Caki2 (cell line): ENCODE data around the gene SHC3. TPM values are rescaled to one million over a fixed set of nuclear protein-coding genes. Genes with fewer than 3 reads are reported as not detected.

Source experiments
- DNase-seq: peaks from one replicate; pipeline ENCODE4 v3.0.0-alpha.2; 2015; ENCODE audit warnings: low read depth
- in situ Hi-C: cut with HindIII; loops from 2 replicates; pipeline ENCODE4 v1.10.0; 2016; ENCODE audit warnings: low sequenced_read_pairs, low pct_unique_long_range_greater_than_20kb, mixed read lengths
- total RNA-seq: library from RNA; depleted of rRNA; stranded (reverse); fragments of >200 nt; shearing (Covaris generic); gene quantifications from 2 replicates; pipeline ENCODE4 v1.2.3, GENCODE V29; 2014; ENCODE audit warnings: low replicate concordance

SHC3 gene
- total RNA-seq, 1 experiment from 2014 or later = 1.0 TPM

- no peak for DNase-seq
These were observed 10.6 kb upstream of the SHC3 start for GRCh38 chr9:89189215-89189614.

GRCh38 chr9:89187950-89188349 is 9.3 kb upstream of the SHC3 start:
- DNase-seq = no peak
- in situ Hi-C loops = no loop called here

More at GRCh38 chr9:89189215-89189614, 10.6 kb upstream of the SHC3 start:
- in situ Hi-C loops = no loop called here

- in situ Hi-C loops = no loop called here
- DNase-seq = no peak
These were observed 8.9 kb upstream of the SHC3 start for GRCh38 chr9:89187541-89187940.

- in situ Hi-C loops = no loop called here
- no peak for DNase-seq
These were observed 8.3 kb upstream of the SHC3 start for GRCh38 chr9:89186960-89187359.

GRCh38 chr9:89185980-89186379 is 7.4 kb upstream of the SHC3 start:
- in situ Hi-C loops = no loop called here
- peak; percentile 19 for DNase-seq

GRCh38 chr9:89183146-89183545 is 4.5 kb upstream of the SHC3 start:
- no peak for DNase-seq
- in situ Hi-C loops = no loop called here

- DNase-seq = no peak
- in situ Hi-C loops = no loop called here
These were observed 3.8 kb upstream of the SHC3 start for GRCh38 chr9:89182369-89182768.

- in situ Hi-C loops = no loop called here
- peak; percentile 93 for DNase-seq
These were observed 1.5 kb upstream of the SHC3 start for GRCh38 chr9:89179895-89180734.

- no peak for DNase-seq
- in situ Hi-C loops = no loop called here
These were observed 899 bp upstream of the SHC3 start for GRCh38 chr9:89179540-89179894.

- DNase-seq = no peak
- in situ Hi-C loops = no loop called here
These were observed 367 bp upstream of the SHC3 start for GRCh38 chr9:89178830-89179539.

- in situ Hi-C loops = no loop called here
- DNase-seq = no peak
These were observed 1.3 kb downstream of the SHC3 start for GRCh38 chr9:89177012-89177943.

GRCh38 chr9:89175828-89176261 is 2.8 kb downstream of the SHC3 start:
- no peak for DNase-seq
- in situ Hi-C loops = no loop called here

GRCh38 chr9:89174291-89174690 is 4.3 kb downstream of the SHC3 start:
- in situ Hi-C loops = no loop called here
- DNase-seq = no peak

- DNase-seq = no peak
- in situ Hi-C loops = no loop called here
These were observed 5.5 kb downstream of the SHC3 start for GRCh38 chr9:89173072-89173471.

- DNase-seq = no peak
- in situ Hi-C loops = no loop called here
These were observed 6.2 kb downstream of the SHC3 start for GRCh38 chr9:89172398-89172797.

GRCh38 chr9:89171693-89172092 is 6.9 kb downstream of the SHC3 start:
- DNase-seq = no peak
- in situ Hi-C loops = no loop called here

GRCh38 chr9:89171231-89171630 is 7.4 kb downstream of the SHC3 start:
- in situ Hi-C loops = no loop called here
- no peak for DNase-seq

- no peak for DNase-seq
- in situ Hi-C loops = no loop called here
These were observed 9.5 kb downstream of the SHC3 start for GRCh38 chr9:89168901-89169813.
